GM12878 (cell line): ENCODE data around the gene NUDT16. TPM values are rescaled to one million over a fixed set of nuclear protein-coding genes. Genes with fewer than 3 reads are reported as not detected.

ENCODE experiments used
- ATAC-seq: fragments of 200-7000 bp; cut with Tn5 transposase; 3 replicates; pipeline ENCODE4 v1.9.1; 2020; ENCODE audit warnings: mild to moderate bottlenecking, moderate library complexity
- BruUV-seq: library from RNA; stranded (reverse); fragments of 400-500 nt; replicated peaks from 2 replicates; lab custom pipeline; 2021; lab: Mats Ljungman, UMichigan
- CTCF ChIA-PET: fragments of 300-600 bp; sonication (Branson Sonifier 250); formaldehyde crosslinking; extraction: SDS; loops from one replicate; lab custom pipeline; 2021; ENCODE audit warnings: inconsistent platforms; lab: Yijun Ruan, JAX
- POLR2A ChIA-PET: fragments of 350-600 bp; formaldehyde crosslinking; extraction: SDS; loops from one replicate; lab custom pipeline; 2021; ENCODE audit warnings: inconsistent platforms; lab: Charles Lee
- RAD21 ChIA-PET: fragments of 300-600 bp; sonication (Branson Sonifier 250); formaldehyde crosslinking; loops from one replicate; lab custom pipeline; 2023; ENCODE audit warnings: antibody characterized with exemption; ENCODE audit not compliant: unreplicated experiment; lab: Charles Lee
- SMC1A ChIA-PET: fragments of 300-600 bp; sonication (Branson Sonifier 250); formaldehyde crosslinking; loops from one replicate; lab custom pipeline; 2023; ENCODE audit not compliant: unreplicated experiment, uncharacterized antibody; lab: Charles Lee
- DNase-seq: peaks from one replicate; pipeline ENCODE4 v3.0.0-alpha.2; 2011; ENCODE audit warnings: low read depth, low spot score
- FAIRE-seq: peaks from 3 replicates; lab custom pipeline; 2011; peaks lifted over from hg19 to GRCh38; lab: Jason Lieb, UNC
- H2AFZ ChIP-seq: 2 replicates; pipeline ENCODE4 v1.6.0; 2011; ENCODE audit warnings: low read depth, low read length, control low read depth; ENCODE audit not compliant: control insufficient read depth
- H3K27ac ChIP-seq: 2 replicates; pipeline ENCODE4 v1.5.1; 2011; ENCODE audit warnings: control low read depth; ENCODE audit not compliant: control insufficient read depth, insufficient read depth
- H3K27me3 ChIP-seq, 2 experiments: replicated peaks in 1 of 2; 2 replicates each; pipeline versions ENCODE4 v1.6.0 to v1.6.1; 2011; ENCODE audit warnings: low read length in 1 of 2; ENCODE audit not compliant: control insufficient read depth in 2 of 2, insufficient read depth in 2 of 2
- H3K36me3 ChIP-seq, 2 experiments: 2 replicates each; pipeline ENCODE4 v1.5.1; 2011; ENCODE audit warnings: low read length in 1 of 2; ENCODE audit not compliant: control insufficient read depth in 2 of 2, insufficient read depth in 2 of 2
- H3K4me1 ChIP-seq: 2 replicates; pipeline ENCODE4 v1.6.1; 2011; ENCODE audit warnings: mild to moderate bottlenecking, low read length, moderate library complexity, mixed read lengths; ENCODE audit not compliant: control insufficient read depth, insufficient read depth
- H3K4me2 ChIP-seq: 2 replicates; pipeline ENCODE4 v1.6.0; 2011; ENCODE audit warnings: control low read depth; ENCODE audit not compliant: control insufficient read depth, insufficient read depth
- H3K4me3 ChIP-seq: fragments of 200-600 bp; sonication (generic); 2 replicates; pipeline ENCODE4 v1.5.1; 2016
- H3K79me2 ChIP-seq: 2 replicates; pipeline ENCODE4 v1.6.0; 2011; ENCODE audit warnings: low read length; ENCODE audit not compliant: control insufficient read depth, insufficient read depth
- H3K9ac ChIP-seq: 2 replicates; pipeline ENCODE4 v1.8.0; 2011; ENCODE audit warnings: low read length, control low read depth, mixed read lengths; ENCODE audit not compliant: control insufficient read depth, insufficient read depth
- H3K9me3 ChIP-seq: replicated peaks from 3 replicates; pipeline ENCODE4 v1.5.1; 2011; ENCODE audit warnings: mild to moderate bottlenecking, low read length; ENCODE audit not compliant: control insufficient read depth, insufficient read depth
- H4K20me1 ChIP-seq: 2 replicates; pipeline ENCODE4 v1.6.0; 2011; ENCODE audit not compliant: control insufficient read depth, insufficient read depth
- CREB1 ChIP-seq: IDR thresholded peaks from 2 replicates; pipeline ENCODE4 v1.6.1; 2012; ENCODE audit warnings: low read depth, mild to moderate bottlenecking, inconsistent platforms
- MAX ChIP-seq: IDR thresholded peaks from 2 replicates; pipeline ENCODE4 v1.6.1; 2012; ENCODE audit warnings: low read depth, low read length, improper control_type of control experiment
- MYC ChIP-seq: IDR thresholded peaks from 2 replicates; pipeline ENCODE4 v1.6.1; 2011; ENCODE audit warnings: mild to moderate bottlenecking, low read length, moderate library complexity, inconsistent platforms; ENCODE audit not compliant: insufficient read depth, insufficient replicate concordance, insufficient read length, severe bottlenecking
- NFIC ChIP-seq: IDR thresholded peaks from 2 replicates; pipeline ENCODE4 v1.6.1; 2012; ENCODE audit warnings: low read depth, mild to moderate bottlenecking, inconsistent platforms, low read length, moderate library complexity
- SMARCA5 ChIP-seq: fragments of 450-650 bp; IDR thresholded peaks from 2 replicates; pipeline ENCODE4 v1.6.1; 2017; ENCODE audit warnings: mild to moderate bottlenecking
- SREBF1 ChIP-seq: IDR thresholded peaks from 2 replicates; pipeline ENCODE4 v1.6.1; 2012; ENCODE audit warnings: mild to moderate bottlenecking, low read length
- SUPT20H ChIP-seq: IDR thresholded peaks from 2 replicates; pipeline ENCODE4 v1.6.1; 2011; ENCODE audit warnings: low read depth, mild to moderate bottlenecking, low read length, moderate library complexity, borderline replicate concordance; ENCODE audit not compliant: control insufficient read depth
- TARDBP ChIP-seq: IDR thresholded peaks from 2 replicates; pipeline ENCODE4 v1.6.1; 2016; ENCODE audit warnings: borderline replicate concordance
- ZBTB11 ChIP-seq: fragments of 450-650 bp; formaldehyde crosslinking; IDR thresholded peaks from 2 replicates; pipeline ENCODE4 v1.5.0; 2022; ENCODE audit warnings: mild to moderate bottlenecking, missing genetic modification characterization
- WGBS: methylation state at CpG from one replicate; pipeline ENCODE4 v1.1.6; 2016; ENCODE audit warnings: low lambda C conversion rate; ENCODE audit not compliant: insufficient replicate concordance, insufficient coverage; ENCODE audit errors: missing lambda C conversion rate; 5-methylcytosine and 5-hydroxymethylcytosine counted together
- in situ Hi-C: fragments of 300-500 bp; cut with MboI; formaldehyde crosslinking; loops from 9 replicates; pipeline ENCODE4 v1.14.3; 2018; ENCODE audit warnings: mixed read lengths
- intact Hi-C: fragments of 100-400 bp; cut with micrococcal nuclease; formaldehyde crosslinking; loops from one replicate; pipeline ENCODE4 v1.14.2; 2022; ENCODE audit not compliant: unreplicated experiment
- polyA plus RNA-seq, 11 experiments: library from polyadenylated mRNA; depleted of rRNA in 4 of 11; unstranded in 6 of 11; stranded (reverse) in 5 of 11; fragments of >200 nt; fragmentation: Nextera tagmentation in 4 of 11; fragmentation: Illumina TruSeq in 1 of 11; extraction: Ambion mirVana in 4 of 11; extraction: Trizol in 1 of 11; gene quantifications; 1 replicate in 1 of 11; 2 replicates in 10 of 11; pipeline versions ENCODE4 v1.2.1 to v1.2.3, GENCODE V29; 2011 to 2016; ENCODE audit warnings: inconsistent platforms in 2 of 11, missing spikeins in 2 of 11, low read depth in 1 of 11
- total RNA-seq, 4 experiments: library from RNA; depleted of rRNA in 3 of 4; stranded (reverse); fragments of >200 nt in 3 of 4; fragmentation: Illumina TruSeq in 1 of 4; extraction: Trizol in 1 of 4; gene quantifications; 2 replicates each; pipeline versions ENCODE4 v1.2.1 to v1.2.3, GENCODE V29; 2013 to 2021

NUDT16 gene
- total and polyA plus RNA-seq, 10 of the 15 experiments (the other 5 are each of a cell fraction or from before 2014, with no cell fraction given): 1.4 to 16.6 (median 10.4) TPM

GRCh38 chr3:131388490-131388799 lies 6.9 kb downstream of the NUDT16 start (continued):
- TF ChIP-seq SUPT20H: no peak

- WGBS: 93% methylated on average over 2 of the region's 2 CpGs
- no TSS peak for BruUV-seq
- Histone ChIP-seq H3K9ac (no peak overlapping the region), H4K20me1 (no peaks in the 10 kb centered on the region), H3K36me3 (no peaks in the 10 kb centered on the region; a peak in 1 of 4 replicates), H2AFZ (no peak overlapping the region), H3K27ac (no peak overlapping the region), H3K9me3 (no peaks in the 10 kb centered on the region), H3K79me2 (no peaks in the 10 kb centered on the region), H3K27me3 (no peaks in the 10 kb centered on the region; a peak in 1 of 4 replicates), H3K4me2 (no peak overlapping the region)
- POLR2A ChIA-PET: no interaction called here
- CTCF ChIA-PET: interaction anchor here (0.8 kb wide), 1 partner anchor 357 kb away, joined by 4 read pairs; no protein-coding TSS in a partner anchor
- FAIRE-seq (no peak), ATAC-seq (no peak)
- intact Hi-C loops: no loop called here
- RAD21 ChIA-PET: no interaction called here
- TF ChIP-seq MYC (no peak), MAX (no peak), SMARCA5 (no peak)
- TF ChIP-seq, all 136 proteins: peak for 0
- in situ Hi-C loops: no loop called here
- no peak for DNase-seq
- SMC1A ChIA-PET: no interaction called here
- Histone ChIP-seq H3K4me3 (no peak overlapping the region), H3K4me1 (peaks cover 7% of the 10 kb centered on the region; the same call in 1 of the 2 replicates)
Observed at GRCh38 chr3:131390331-131390730, 8.8 kb downstream of the NUDT16 start.

DNA sequence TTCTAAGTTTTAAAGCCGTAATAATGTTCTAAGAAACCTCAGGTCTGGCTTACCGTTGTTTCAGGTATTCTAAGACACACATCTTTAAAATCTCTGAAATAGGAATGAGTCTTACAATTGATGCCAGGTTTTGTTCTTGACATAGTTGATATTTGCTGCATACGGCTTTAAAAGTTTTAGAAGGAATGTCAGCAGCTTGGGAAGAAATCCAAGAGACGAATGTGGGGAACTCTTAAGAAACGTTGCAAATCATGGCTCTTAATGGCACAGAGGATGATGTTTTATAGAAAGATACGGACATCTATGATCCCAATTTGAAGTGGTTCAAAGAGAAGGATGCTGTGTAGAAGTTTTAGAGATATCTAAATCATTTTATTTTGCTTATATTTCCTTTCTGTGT lies 11.5 kb downstream of the NUDT16 start:
- ChIA-PET POLR2A (no interaction called here), CTCF (no interaction called here)
- WGBS: 45% methylated on average over 6 of the region's 6 CpGs
- H2AFZ ChIP-seq: no peak overlapping the region
- H4K20me1 ChIP-seq: no peaks in the 10 kb centered on the region
- no peaks in the 10 kb centered on the region; a peak in 1 of 4 replicates for H3K27me3 ChIP-seq
- no peak for TF ChIP-seq NFIC
- TF ChIP-seq MAX: no peak
- TF ChIP-seq SREBF1: no peak
- TF ChIP-seq ZBTB11 (CRISPR knock-in tag): no peak
- TF ChIP-seq CREB1: no peak
- no peak for TF ChIP-seq TARDBP
- TF ChIP-seq, all 136 proteins: peak for 0
- intact Hi-C loops: no loop called here
- Histone ChIP-seq H3K9ac (no peak overlapping the region), H3K79me2 (no peaks in the 10 kb centered on the region), H3K4me2 (no peak overlapping the region), H3K9me3 (no peaks in the 10 kb centered on the region), H3K36me3 (no peaks in the 10 kb centered on the region), H3K4me3 (no peak overlapping the region), H3K27ac (no peak overlapping the region), H3K4me1 (no peaks in the 10 kb centered on the region)
- in situ Hi-C loops: no loop called here
- no TSS peak for BruUV-seq
- ATAC-seq (no peak), FAIRE-seq (no peak), DNase-seq (no peak)
- ChIA-PET RAD21 (no interaction called here), SMC1A (no interaction called here)
